Measurements from ENCODE around the gene RGS1. TPM values are rescaled to one million over a fixed set of nuclear protein-coding genes. Genes with fewer than 3 reads are reported as not detected.

The RGS1 gene
- total RNA-seq, 2 donors from 2014 or later = not detected

- H3K36me3 Mint-ChIP-seq (ENCODE audit: low read depth) = no peaks in the 10 kb centered on the region
- 90% methylated on average over 1 of the region's 2 CpGs; no CpG with 5 or more reads in 1 of the 2 experiments for WGBS, 2 experiments (ENCODE audit: insufficient coverage in 1 of 2, insufficient read length in 1 of 2)
- no peaks in the 10 kb centered on the region for H3K27me3 Mint-ChIP-seq (ENCODE audit: insufficient read depth)
- H3K27ac ChIP-seq (ENCODE audit: low read depth, low read length) = no peak overlapping the region
- H3K9me3 ChIP-seq (ENCODE audit: control insufficient read depth, low read length) = no peaks in the 10 kb centered on the region
- H3K27me3 ChIP-seq (ENCODE audit: control insufficient read depth, insufficient read depth, low read length, poor library complexity, severe bottlenecking) = no peaks in the 10 kb centered on the region
- H3K36me3 ChIP-seq (ENCODE audit: control insufficient read depth, insufficient read depth, low read length) = no peaks in the 10 kb centered on the region
- H3K4me1 ChIP-seq (ENCODE audit: control insufficient read depth, insufficient read depth, low read length) = no peaks in the 10 kb centered on the region
- DNase-seq = no peak
- H3K4me3 ChIP-seq (ENCODE audit: low read length) = no peak overlapping the region
- H3K4me1 Mint-ChIP-seq = no peaks in the 10 kb centered on the region
- TF ChIP-seq, protein P1, sequence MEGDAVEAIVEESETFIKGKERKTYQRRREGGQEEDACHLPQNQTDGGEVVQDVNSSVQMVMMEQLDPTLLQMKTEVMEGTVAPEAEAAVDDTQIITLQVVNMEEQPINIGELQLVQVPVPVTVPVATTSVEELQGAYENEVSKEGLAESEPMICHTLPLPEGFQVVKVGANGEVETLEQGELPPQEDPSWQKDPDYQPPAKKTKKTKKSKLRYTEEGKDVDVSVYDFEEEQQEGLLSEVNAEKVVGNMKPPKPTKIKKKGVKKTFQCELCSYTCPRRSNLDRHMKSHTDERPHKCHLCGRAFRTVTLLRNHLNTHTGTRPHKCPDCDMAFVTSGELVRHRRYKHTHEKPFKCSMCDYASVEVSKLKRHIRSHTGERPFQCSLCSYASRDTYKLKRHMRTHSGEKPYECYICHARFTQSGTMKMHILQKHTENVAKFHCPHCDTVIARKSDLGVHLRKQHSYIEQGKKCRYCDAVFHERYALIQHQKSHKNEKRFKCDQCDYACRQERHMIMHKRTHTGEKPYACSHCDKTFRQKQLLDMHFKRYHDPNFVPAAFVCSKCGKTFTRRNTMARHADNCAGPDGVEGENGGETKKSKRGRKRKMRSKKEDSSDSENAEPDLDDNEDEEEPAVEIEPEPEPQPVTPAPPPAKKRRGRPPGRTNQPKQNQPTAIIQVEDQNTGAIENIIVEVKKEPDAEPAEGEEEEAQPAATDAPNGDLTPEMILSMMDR (conservative IDR thresholded peaks at IDR 0.05) = no peak
- no peaks in the 10 kb centered on the region for H3K9me3 Mint-ChIP-seq
- no peak overlapping the region for H3K4me3 Mint-ChIP-seq
- no peak overlapping the region for H3K27ac Mint-ChIP-seq
- no peak overlapping the region for H3K9ac ChIP-seq (ENCODE audit: extremely low read depth, low read length, poor library complexity, severe bottlenecking)
Measured at GRCh38 chr1:192608671-192609070, 33.1 kb downstream of the RGS1 start.

DNA sequence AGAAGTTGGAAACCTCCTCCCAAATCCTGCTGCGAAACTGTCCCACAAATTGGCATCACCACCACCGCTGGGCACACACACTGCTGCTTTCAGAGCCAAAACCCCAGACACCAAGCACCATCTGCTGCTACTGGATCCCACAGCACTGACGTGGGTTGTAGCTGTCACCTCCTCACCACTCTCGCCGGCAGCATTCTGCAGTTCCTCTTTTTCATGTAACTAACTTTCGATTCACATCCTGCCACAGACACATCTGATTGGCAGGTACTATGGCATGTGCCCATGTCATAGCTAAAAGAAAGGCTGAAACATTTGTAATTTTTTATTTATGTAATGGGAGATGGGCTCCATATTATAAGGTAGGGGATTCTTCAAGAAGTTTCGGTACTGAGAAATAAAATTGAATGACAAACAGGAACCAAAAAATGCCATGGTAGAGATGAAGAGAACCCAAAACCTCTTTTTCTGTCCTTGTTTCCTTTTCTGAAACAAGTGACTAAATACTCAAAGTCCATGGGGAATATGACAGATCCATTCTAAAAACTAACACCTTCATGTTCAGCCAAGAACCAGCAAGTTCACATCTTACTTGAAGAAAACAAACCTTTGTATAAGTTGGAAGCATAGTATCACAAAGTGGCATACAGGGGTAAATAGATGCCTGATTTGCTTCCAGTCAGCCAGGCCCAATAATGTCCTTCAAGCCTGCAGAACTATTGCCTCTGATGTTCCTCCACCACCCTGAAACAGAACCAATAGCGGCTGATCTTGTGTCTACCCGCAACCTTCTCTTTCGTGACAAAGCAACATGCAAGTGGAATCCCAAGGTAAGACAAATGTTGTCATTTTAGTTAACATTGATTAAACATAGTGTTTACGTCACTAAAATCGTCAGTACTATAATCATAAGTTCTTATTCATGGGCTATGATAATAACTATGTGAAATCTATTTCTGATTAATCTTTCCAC lies 33.8 kb downstream of the RGS1 start:
- TF ChIP-seq, protein P1 (conservative IDR thresholded peaks at IDR 0.05) = no peak
- no peak for DNase-seq
- Histone ChIP-seq H3K9ac (ENCODE audit: extremely low read depth, low read length, poor library complexity, severe bottlenecking) (no peak overlapping the region), H3K36me3 (ENCODE audit: control insufficient read depth, insufficient read depth, low read length) (no peaks in the 10 kb centered on the region), H3K27ac (ENCODE audit: low read depth, low read length) (no peak overlapping the region), H3K4me1 (ENCODE audit: control insufficient read depth, insufficient read depth, low read length) (no peaks in the 10 kb centered on the region), H3K4me3 (ENCODE audit: low read length) (no peak overlapping the region), H3K27me3 (ENCODE audit: control insufficient read depth, insufficient read depth, low read length, poor library complexity, severe bottlenecking) (no peaks in the 10 kb centered on the region), H3K9me3 (ENCODE audit: control insufficient read depth, low read length) (no peaks in the 10 kb centered on the region)
- H3K9me3 Mint-ChIP-seq = no peaks in the 10 kb centered on the region
- H3K27me3 Mint-ChIP-seq (ENCODE audit: insufficient read depth) = no peaks in the 10 kb centered on the region
- no peak overlapping the region for H3K27ac Mint-ChIP-seq
- WGBS, 2 experiments (ENCODE audit: insufficient coverage in 1 of 2, insufficient read length in 1 of 2) = 80 to 84% methylated on average over 5 to 12 of the region's 12 CpGs
- H3K4me1 Mint-ChIP-seq = no peaks in the 10 kb centered on the region
- no peak overlapping the region for H3K4me3 Mint-ChIP-seq
- no peaks in the 10 kb centered on the region for H3K36me3 Mint-ChIP-seq (ENCODE audit: low read depth)

DNA sequence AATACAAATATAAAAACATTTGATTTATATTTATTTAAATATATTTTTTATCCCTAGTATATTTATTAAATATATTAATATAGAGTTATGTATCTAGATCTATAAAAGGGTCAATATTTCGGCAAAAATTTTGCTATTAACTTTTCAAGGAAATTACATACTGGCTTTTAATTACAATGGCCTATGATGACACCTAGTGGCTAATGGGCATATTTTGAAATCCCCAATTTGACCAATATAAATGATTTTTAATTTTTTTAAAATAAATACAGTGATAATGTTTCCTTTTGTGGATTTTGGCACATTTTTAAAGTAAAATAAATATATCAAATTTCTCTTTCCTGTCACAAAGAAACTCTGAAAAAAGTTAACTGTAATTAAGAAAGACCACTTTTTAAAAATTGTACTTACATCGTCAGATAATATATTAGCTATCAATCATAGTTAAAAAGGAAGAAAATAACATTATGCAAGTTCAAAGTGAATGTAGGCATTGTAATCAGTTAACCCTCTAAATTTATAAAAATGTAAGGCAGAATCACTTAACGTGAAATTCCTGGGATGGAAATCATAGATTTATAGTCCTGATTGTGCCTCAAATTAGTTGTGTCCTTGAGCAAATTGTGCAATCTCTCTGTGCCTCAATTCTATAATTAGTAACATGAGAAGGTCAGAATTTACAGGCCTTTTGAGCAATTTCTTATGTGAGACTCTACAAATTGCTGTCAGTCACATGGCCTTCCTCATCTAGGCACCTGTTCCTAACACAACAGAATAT lies 34.7 kb downstream of the RGS1 start:
- Mint-ChIP-seq H3K27me3 (ENCODE audit: insufficient read depth) (no peaks in the 10 kb centered on the region), H3K27ac (no peak overlapping the region), H3K9me3 (no peaks in the 10 kb centered on the region), H3K4me3 (no peak overlapping the region), H3K4me1 (no peaks in the 10 kb centered on the region), H3K36me3 (ENCODE audit: low read depth) (no peaks in the 10 kb centered on the region)
- H3K36me3 ChIP-seq (ENCODE audit: control insufficient read depth, insufficient read depth, low read length) = no peaks in the 10 kb centered on the region
- no peak for DNase-seq
- H3K27ac ChIP-seq (ENCODE audit: low read depth, low read length) = no peak overlapping the region
- no peak overlapping the region for H3K4me3 ChIP-seq (ENCODE audit: low read length)
- no peaks in the 10 kb centered on the region for H3K27me3 ChIP-seq (ENCODE audit: control insufficient read depth, insufficient read depth, low read length, poor library complexity, severe bottlenecking)
- no peaks in the 10 kb centered on the region for H3K9me3 ChIP-seq (ENCODE audit: control insufficient read depth, low read length)
- WGBS, 2 experiments (ENCODE audit: insufficient coverage in 1 of 2, insufficient read length in 1 of 2) = 72 to 100% methylated on average over 1 to 2 of the region's 3 CpGs
- no peaks in the 10 kb centered on the region for H3K4me1 ChIP-seq (ENCODE audit: control insufficient read depth, insufficient read depth, low read length)
- no peak overlapping the region for H3K9ac ChIP-seq (ENCODE audit: extremely low read depth, low read length, poor library complexity, severe bottlenecking)
- TF ChIP-seq, protein P1 (conservative IDR thresholded peaks at IDR 0.05) = peak; percentile 84

Data from endodermal cell (in vitro differentiated cells).